ENCODE results near the gene GRID2. TPM values are rescaled to one million over a fixed set of nuclear protein-coding genes. Genes with fewer than 3 reads are reported as not detected.

Gene GRID2
- total RNA-seq, 1 donor from 2014 or later = 0.17 TPM

DNA sequence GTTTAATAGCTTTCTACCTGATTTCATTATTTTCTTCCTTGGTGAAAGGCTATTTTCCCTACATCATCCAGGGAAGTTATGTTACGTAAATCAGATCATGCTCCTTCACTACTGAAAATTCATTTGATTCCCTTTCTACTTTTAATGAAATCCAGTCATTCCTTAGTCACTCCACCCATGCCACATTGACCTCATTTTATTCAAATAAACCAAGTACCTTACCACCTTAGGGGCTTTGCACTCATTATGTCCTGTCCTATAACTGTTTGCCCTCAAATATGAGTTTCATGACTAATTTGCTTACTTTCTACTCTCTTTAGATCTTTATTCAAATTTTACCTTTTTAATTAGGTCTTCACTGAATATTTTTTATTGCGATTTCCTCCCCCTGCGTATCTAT lies 374.0 kb downstream of the GRID2 start:
- Histone ChIP-seq H3K79me2 (ENCODE audit: low read depth) (no peaks in the 10 kb centered on the region), H3K36me3 (no peaks in the 10 kb centered on the region), H3K27ac (no peak overlapping the region), H3K4me2 (no peak overlapping the region), H3F3A (ENCODE audit: low read depth) (no peaks in the 10 kb centered on the region), H4K20me1 (ENCODE audit: low read depth) (no peaks in the 10 kb centered on the region), H2AFZ (replicated peaks) (no peak overlapping the region), H3K9ac (no peak overlapping the region), H3K27me3 (no peaks in the 10 kb centered on the region), H3K4me1 (no peaks in the 10 kb centered on the region), H3K4me3 (no peak overlapping the region), H3K9me3 (ENCODE audit: low read depth) (no peaks in the 10 kb centered on the region)
- peaks cover 2% of the 10 kb centered on the region for H3K9me3 Mint-ChIP-seq
- H3K27ac Mint-ChIP-seq = no peak overlapping the region
- no peak for TF ChIP-seq EZH2 (IDR thresholded peaks at IDR 0.05)
- TF ChIP-seq EZH2phosphoT487 (IDR thresholded peaks at IDR 0.05) = no peak
- TF ChIP-seq, protein P1, sequence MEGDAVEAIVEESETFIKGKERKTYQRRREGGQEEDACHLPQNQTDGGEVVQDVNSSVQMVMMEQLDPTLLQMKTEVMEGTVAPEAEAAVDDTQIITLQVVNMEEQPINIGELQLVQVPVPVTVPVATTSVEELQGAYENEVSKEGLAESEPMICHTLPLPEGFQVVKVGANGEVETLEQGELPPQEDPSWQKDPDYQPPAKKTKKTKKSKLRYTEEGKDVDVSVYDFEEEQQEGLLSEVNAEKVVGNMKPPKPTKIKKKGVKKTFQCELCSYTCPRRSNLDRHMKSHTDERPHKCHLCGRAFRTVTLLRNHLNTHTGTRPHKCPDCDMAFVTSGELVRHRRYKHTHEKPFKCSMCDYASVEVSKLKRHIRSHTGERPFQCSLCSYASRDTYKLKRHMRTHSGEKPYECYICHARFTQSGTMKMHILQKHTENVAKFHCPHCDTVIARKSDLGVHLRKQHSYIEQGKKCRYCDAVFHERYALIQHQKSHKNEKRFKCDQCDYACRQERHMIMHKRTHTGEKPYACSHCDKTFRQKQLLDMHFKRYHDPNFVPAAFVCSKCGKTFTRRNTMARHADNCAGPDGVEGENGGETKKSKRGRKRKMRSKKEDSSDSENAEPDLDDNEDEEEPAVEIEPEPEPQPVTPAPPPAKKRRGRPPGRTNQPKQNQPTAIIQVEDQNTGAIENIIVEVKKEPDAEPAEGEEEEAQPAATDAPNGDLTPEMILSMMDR (IDR thresholded peaks at IDR 0.05) = no peak
- H3K4me1 Mint-ChIP-seq = peaks cover 25% of the 10 kb centered on the region
- no peak for DNase-seq (ENCODE audit: low spot score)
- no peaks in the 10 kb centered on the region for H3K27me3 Mint-ChIP-seq (ENCODE audit: insufficient read depth, low read depth)
- H3K4me3 Mint-ChIP-seq = no peak overlapping the region
- no peaks in the 10 kb centered on the region for H3K36me3 Mint-ChIP-seq

GRCh38 chr4:92678292-92678691 lies 374.5 kb downstream of the GRID2 start:
- Histone ChIP-seq H3K4me3 (no peak overlapping the region), H4K20me1 (ENCODE audit: low read depth) (no peaks in the 10 kb centered on the region), H3F3A (ENCODE audit: low read depth) (no peaks in the 10 kb centered on the region), H3K36me3 (no peaks in the 10 kb centered on the region), H3K9me3 (ENCODE audit: low read depth) (no peaks in the 10 kb centered on the region), H3K9ac (no peak overlapping the region), H3K27ac (no peak overlapping the region), H3K27me3 (no peaks in the 10 kb centered on the region), H3K79me2 (ENCODE audit: low read depth) (no peaks in the 10 kb centered on the region), H3K4me1 (no peaks in the 10 kb centered on the region), H3K4me2 (no peak overlapping the region), H2AFZ (replicated peaks) (no peak overlapping the region)
- Mint-ChIP-seq H3K4me1 (peaks cover 25% of the 10 kb centered on the region), H3K36me3 (no peaks in the 10 kb centered on the region), H3K27me3 (ENCODE audit: insufficient read depth, low read depth) (no peaks in the 10 kb centered on the region), H3K27ac (no peak overlapping the region), H3K4me3 (no peak overlapping the region), H3K9me3 (peaks cover 2% of the 10 kb centered on the region)
- TF ChIP-seq EZH2 (IDR thresholded peaks at IDR 0.05) (no peak), EZH2phosphoT487 (IDR thresholded peaks at IDR 0.05) (no peak)
- TF ChIP-seq, protein P1 (IDR thresholded peaks at IDR 0.05) = no peak
- no peak for DNase-seq (ENCODE audit: low spot score)

DNA sequence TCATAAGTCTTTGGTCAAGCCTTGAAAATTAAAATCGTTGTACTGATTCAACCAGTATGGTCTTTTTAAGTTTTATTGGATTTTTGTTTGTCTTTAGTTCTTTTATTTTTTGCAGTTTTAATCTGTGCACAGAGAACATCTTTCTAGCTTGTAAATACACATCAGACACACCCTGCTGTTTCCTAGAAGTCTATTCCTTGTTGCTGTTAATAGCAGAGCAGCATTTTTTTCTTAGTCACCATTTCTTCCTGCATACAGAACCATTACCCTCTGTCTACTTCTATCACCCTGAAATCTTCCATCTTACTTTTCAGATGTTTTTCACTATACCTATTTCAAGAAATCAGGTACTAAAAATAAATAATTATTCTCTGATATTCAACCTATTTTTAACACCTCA lies 375.4 kb downstream of the GRID2 start:
- Mint-ChIP-seq H3K9me3 (peaks cover 2% of the 10 kb centered on the region), H3K4me3 (no peak overlapping the region), H3K27me3 (ENCODE audit: insufficient read depth, low read depth) (no peaks in the 10 kb centered on the region), H3K36me3 (no peaks in the 10 kb centered on the region), H3K27ac (no peak overlapping the region), H3K4me1 (peaks cover 25% of the 10 kb centered on the region)
- Histone ChIP-seq H3K79me2 (ENCODE audit: low read depth) (no peaks in the 10 kb centered on the region), H3K9me3 (ENCODE audit: low read depth) (no peaks in the 10 kb centered on the region), H3K27ac (no peak overlapping the region), H3K27me3 (no peaks in the 10 kb centered on the region), H2AFZ (replicated peaks) (no peak overlapping the region), H3K4me3 (no peak overlapping the region), H3K4me1 (no peaks in the 10 kb centered on the region), H3K36me3 (no peaks in the 10 kb centered on the region), H4K20me1 (ENCODE audit: low read depth) (no peaks in the 10 kb centered on the region), H3F3A (ENCODE audit: low read depth) (no peaks in the 10 kb centered on the region), H3K9ac (no peak overlapping the region), H3K4me2 (no peak overlapping the region)
- DNase-seq (ENCODE audit: low spot score) = no peak
- TF ChIP-seq EZH2 (IDR thresholded peaks at IDR 0.05) = no peak
- TF ChIP-seq, protein P1 (IDR thresholded peaks at IDR 0.05) = no peak
